ENCODE data around the gene ZBTB11. TPM values are rescaled to one million over a fixed set of nuclear protein-coding genes. Genes with fewer than 3 reads are reported as not detected.
"Not testable (repeated sequence)": the region's sequence is repeated elsewhere in the genome, so short reads cannot be mapped to it uniquely, and the experiment has no call there.

ZBTB11 gene
- total and polyA plus RNA-seq, 8 donors: 2.8 to 31.2 (median 9.2) TPM

GRCh38 chr3:101642441-101642840 is 34.5 kb downstream of the ZBTB11 start:
- intact Hi-C loops (cut with DNase I; ENCODE audit: low total_unique reads): no loop called here
- Histone ChIP-seq H3K36me3 (peaks cover 0 to 17% (median 6%) of the 10 kb centered on the region in 4 donors), H3K4me1 (peaks cover 0 to 6% (median 0%) of the 10 kb centered on the region in 4 donors), H3K4me3 (no peak overlapping the region), H3K27me3 (no peaks in the 10 kb centered on the region), H3K9me3 (no peaks in the 10 kb centered on the region), H3K27ac (no peak overlapping the region)
- no peak for DNase-seq
- 78 to 87% (median 86%) methylated on average over 3 of the region's 3 CpGs for WGBS, 5 donors
- no peak for TF ChIP-seq POLR2AphosphoS5 (IDR thresholded peaks at IDR 0.05)
- no peak for TF ChIP-seq POLR2A (IDR thresholded peaks at IDR 0.05)
- TF ChIP-seq EP300 (IDR thresholded peaks at IDR 0.05): no peak
- TF ChIP-seq CTCF (IDR thresholded peaks at IDR 0.05): no peak

- H3K27ac ChIP-seq; H3K9me3 ChIP-seq; H3K4me3 ChIP-seq; DNase-seq; H3K27me3 ChIP-seq; intact Hi-C loops (cut with DNase I; ENCODE audit: low total_unique reads); H3K4me1 ChIP-seq; H3K36me3 ChIP-seq: not testable (repeated sequence)
- 34 to 51% (median 42%) methylated on average over 14 of the region's 14 CpGs for WGBS, 5 donors
Measured at GRCh38 chr3:101641397-101642115, 35.4 kb downstream of the ZBTB11 start.

GRCh38 chr3:101640256-101640655 is 36.7 kb downstream of the ZBTB11 start:
- no peak for TF ChIP-seq POLR2AphosphoS5 (IDR thresholded peaks at IDR 0.05)
- no peak for TF ChIP-seq POLR2A (IDR thresholded peaks at IDR 0.05)
- no peak for TF ChIP-seq EP300 (IDR thresholded peaks at IDR 0.05)
- no peak for TF ChIP-seq CTCF (IDR thresholded peaks at IDR 0.05)
- Histone ChIP-seq H3K4me3 (no peak overlapping the region), H3K4me1 (peaks cover 0 to 6% (median 3%) of the 10 kb centered on the region in 4 donors), H3K36me3 (no peaks in the 10 kb centered on the region), H3K27ac (no peak overlapping the region), H3K9me3 (no peaks in the 10 kb centered on the region), H3K27me3 (no peaks in the 10 kb centered on the region)
- DNase-seq: no peak
- intact Hi-C loops (cut with DNase I; ENCODE audit: low total_unique reads): no loop called here
- WGBS, 5 donors: 95 to 97% (median 96%) methylated on average over 10 of the region's 10 CpGs; no CpG with 5 or more reads in 1 of the 5 donors

GRCh38 chr3:101639280-101639963 is 37.5 kb downstream of the ZBTB11 start:
- DNase-seq: no peak
- Histone ChIP-seq H3K4me3 (no peak overlapping the region), H3K4me1 (peaks cover 0 to 6% (median 3%) of the 10 kb centered on the region in 4 donors), H3K36me3 (no peaks in the 10 kb centered on the region), H3K27ac (no peak overlapping the region), H3K27me3 (no peaks in the 10 kb centered on the region), H3K9me3 (no peaks in the 10 kb centered on the region)
- 82 to 84% (median 83%) methylated on average over 18 of the region's 18 CpGs; no CpG with 5 or more reads in 1 of the 5 donors for WGBS, 5 donors
- TF ChIP-seq POLR2AphosphoS5 (IDR thresholded peaks at IDR 0.05) (no peak), POLR2A (IDR thresholded peaks at IDR 0.05) (no peak), CTCF (IDR thresholded peaks at IDR 0.05) (no peak), EP300 (IDR thresholded peaks at IDR 0.05) (no peak)
- intact Hi-C loops (cut with DNase I; ENCODE audit: low total_unique reads): no loop called here

Data from stomach (tissue), 9 donors.